B cell (primary cell): ENCODE measurements around the gene MESP2. TPM values are rescaled to one million over a fixed set of nuclear protein-coding genes. Genes with fewer than 3 reads are reported as not detected.

Source experiments
- ATAC-seq: fragments of 200-7000 bp; cut with Tn5 transposase; one replicate; pipeline ENCODE4 v1.10.0; 2021; ENCODE audit warnings: low read depth, mild to moderate bottlenecking, moderate number of reproducible peaks, moderate library complexity
- CTCF ChIA-PET: fragments of 350-600 bp; sonication (Branson Sonifier 250); formaldehyde crosslinking; loops from one replicate; lab custom pipeline; 2021; ENCODE audit warnings: antibody characterized with exemption, inconsistent platforms; lab: Charles Lee
- POLR2A ChIA-PET: fragments of 350-600 bp; sonication (Branson Sonifier 250); formaldehyde crosslinking; loops from one replicate; lab custom pipeline; 2021; ENCODE audit warnings: antibody characterized with exemption; lab: Charles Lee
- DNase-seq: peaks from one replicate; pipeline ENCODE4 v3.0.0; 2013
- H2AFZ ChIP-seq: 2 replicates; pipeline ENCODE4 v1.6.1; 2012; ENCODE audit warnings: mild to moderate bottlenecking, low read depth, low read length; ENCODE audit not compliant: insufficient read depth, poor library complexity, severe bottlenecking
- H3K27ac ChIP-seq, 2 donors: 1 replicate in 1 of 2; 2 replicates in 1 of 2; pipeline ENCODE4 v1.5.1; 2012 to 2013; ENCODE audit warnings: low read length in 2 of 2, mild to moderate bottlenecking in 2 of 2, moderate library complexity in 1 of 2
- H3K27me3 ChIP-seq, 4 experiments: fragments of 200-600 bp in 1 of 4; sonication (generic) in 1 of 4; replicated peaks in 1 of 4; 1 replicate in 2 of 4; 2 replicates in 2 of 4; pipeline versions ENCODE4 v1.6.1 to v1.7.0; 2013 to 2016; ENCODE audit warnings: low read length in 3 of 4, mild to moderate bottlenecking in 2 of 4, mixed read lengths in 1 of 4, moderate library complexity in 1 of 4; ENCODE audit not compliant: insufficient read depth in 4 of 4, control insufficient read depth in 3 of 4; ENCODE audit errors: control extremely low read depth in 1 of 4
- H3K36me3 ChIP-seq, 2 experiments: replicated peaks in 1 of 2; 1 replicate in 1 of 2; 2 replicates in 1 of 2; pipeline versions ENCODE4 v1.6.1 to v1.7.1; 2013; ENCODE audit warnings: low read length in 1 of 2; ENCODE audit not compliant: insufficient read depth in 2 of 2, control insufficient read depth in 1 of 2; ENCODE audit errors: control extremely low read depth in 1 of 2, extremely low read depth in 1 of 2
- H3K4me1 ChIP-seq, 2 donors: fragments of 200-600 bp in 1 of 2; sonication (generic) in 1 of 2; 1 replicate in 1 of 2; 2 replicates in 1 of 2; pipeline versions ENCODE4 v1.5.1 to v1.6.1; 2013 to 2017; ENCODE audit warnings: low read length in 2 of 2; ENCODE audit not compliant: control insufficient read depth in 2 of 2, insufficient read depth in 2 of 2
- H3K4me2 ChIP-seq: replicated peaks from 2 replicates; pipeline ENCODE3; 2012; ENCODE audit warnings: mild to moderate bottlenecking, low read depth, low read length; ENCODE audit not compliant: poor library complexity, severe bottlenecking
- H3K4me3 ChIP-seq, 5 experiments: fragments of 200-600 bp in 1 of 5; sonication (generic) in 1 of 5; 1 replicate in 3 of 5; 2 replicates in 2 of 5; pipeline versions ENCODE4 v1.5.1 to v1.7.0; 2011 to 2016; ENCODE audit warnings: low read length in 4 of 5, mild to moderate bottlenecking in 4 of 5, low read depth in 2 of 5, control low read depth in 1 of 5, moderate library complexity in 1 of 5; ENCODE audit not compliant: insufficient read depth in 1 of 5; ENCODE audit errors: control extremely low read depth in 1 of 5, extremely low read depth in 1 of 5
- H3K79me2 ChIP-seq: fragments of 200-600 bp; sonication (generic); one replicate; pipeline ENCODE4 v1.6.0; 2016; ENCODE audit warnings: low read length; ENCODE audit not compliant: control insufficient read depth, insufficient read depth
- H3K9ac ChIP-seq: fragments of 200-600 bp; sonication (generic); 2 replicates; pipeline ENCODE4 v1.6.1; 2017; ENCODE audit warnings: mild to moderate bottlenecking, low read length, moderate library complexity
- H3K9me3 ChIP-seq, 3 donors: one replicate each; pipeline versions ENCODE4 v1.6.1 to v1.7.1; 2013; ENCODE audit warnings: low read length in 2 of 3; ENCODE audit not compliant: control insufficient read depth in 2 of 3, insufficient read depth in 1 of 3; ENCODE audit errors: control extremely low read depth in 1 of 3
- H4K20me1 ChIP-seq: 2 replicates; pipeline ENCODE4 v1.6.0; 2012; ENCODE audit warnings: mild to moderate bottlenecking, low read length; ENCODE audit not compliant: insufficient read depth, control insufficient read depth, poor library complexity, severe bottlenecking
- H3K27ac Mint-ChIP-seq: one replicate; pipeline ENCODE4 v1.8.0; 2021; ENCODE audit warnings: mixed read lengths
- H3K27me3 Mint-ChIP-seq: one replicate; pipeline ENCODE4 v1.8.0; 2021; ENCODE audit warnings: mixed read lengths
- H3K4me1 Mint-ChIP-seq: one replicate; pipeline ENCODE4 v1.8.0; 2021; ENCODE audit warnings: mixed read lengths
- H3K4me3 Mint-ChIP-seq: one replicate; pipeline ENCODE4 v1.8.0; 2021; ENCODE audit warnings: mixed read lengths
- H3K9me3 Mint-ChIP-seq: one replicate; pipeline ENCODE4 v1.8.0; 2022; ENCODE audit warnings: mixed read lengths; ENCODE audit not compliant: insufficient read depth
- CTCF ChIP-seq: fragments of 200-600 bp; IDR thresholded peaks from one replicate; pipeline ENCODE4 v1.8.0; 2022; ENCODE audit warnings: antibody characterized with exemption, mild to moderate bottlenecking
- EZH2 ChIP-seq: IDR thresholded peaks from 2 replicates; pipeline ENCODE4 v1.6.1; 2012; ENCODE audit warnings: borderline replicate concordance, low read depth, mild to moderate bottlenecking, moderate library complexity, low read length; ENCODE audit not compliant: insufficient read depth, poor library complexity, severe bottlenecking
- WGBS: methylation state at CpG from one replicate; pipeline ENCODE4 v1.1.5; 2013; ENCODE audit warnings: missing lambda C conversion rate; ENCODE audit not compliant: insufficient coverage; 5-methylcytosine and 5-hydroxymethylcytosine counted together
- intact Hi-C: fragments of 100-400 bp; cut with micrococcal nuclease; formaldehyde crosslinking; loops from one replicate; pipeline ENCODE4 v1.10.0; 2022
- polyA plus RNA-seq: library from polyadenylated mRNA; depleted of rRNA; stranded (reverse); fragments of >200 nt; gene quantifications from 2 replicates; pipeline ENCODE4 v1.2.3, GENCODE V29; 2012
- total RNA-seq, 2 donors: library from RNA; stranded (reverse); fragments of 120-200 nt in 1 of 2; gene quantifications; 1 replicate in 1 of 2; 2 replicates in 1 of 2; pipeline versions ENCODE4 v1.2.3 to v1.2.4, GENCODE V29; 2013 to 2022

Gene MESP2
- total and polyA plus RNA-seq, 2 donors (not counting 1 experiment from before 2014, with no cell fraction given): not detected

GRCh38 chr15:89780601-89781000 lies 4.5 kb downstream of the MESP2 start:
- CTCF ChIA-PET: no interaction called here
- no peak overlapping the region for H3K27ac Mint-ChIP-seq
- no peak overlapping the region for H2AFZ ChIP-seq

GRCh38 chr15:89781055-89781454 lies 4.9 kb downstream of the MESP2 start:
- TF ChIP-seq CTCF (no peak), EZH2 (no peak)
- Histone ChIP-seq H3K4me3 (no peak overlapping the region), H3K9ac (no peak overlapping the region), H3K4me1 (peaks cover 20 to 49% of the 10 kb centered on the region in 2 donors), H3K4me2 (peak overlapping the region; percentile 18), H2AFZ (no peak overlapping the region), H3K27ac (no peak overlapping the region), H4K20me1 (no peaks in the 10 kb centered on the region), H3K79me2 (no peaks in the 10 kb centered on the region), H3K27me3 (peaks cover 0 to 26% (median 5%) of the 10 kb centered on the region in 4 experiments), H3K9me3 (no peaks in the 10 kb centered on the region), H3K36me3 (no peaks in the 10 kb centered on the region)
- POLR2A ChIA-PET: no interaction called here
- CTCF ChIA-PET: interaction anchor here (0.9 to 1.0 kb wide), 2 partner anchors 94 to 107 kb away, joined by 3 to 4 read pairs; no protein-coding TSS in a partner anchor
- Mint-ChIP-seq H3K9me3 (no peaks in the 10 kb centered on the region), H3K4me1 (peaks cover 36% of the 10 kb centered on the region), H3K27me3 (peaks cover 2% of the 10 kb centered on the region), H3K4me3 (peak overlapping the region; percentile 59), H3K27ac (peak overlapping the region; percentile 46)
- WGBS: 41% methylated on average over 4 of the region's 6 CpGs
- ATAC-seq (peak; percentile 38), DNase-seq (no peak)
- intact Hi-C loops: no loop called here

More at GRCh38 chr15:89780601-89781000, 4.5 kb downstream of the MESP2 start:
- no peaks in the 10 kb centered on the region for H3K9me3 Mint-ChIP-seq
- Histone ChIP-seq H3K9ac (no peak overlapping the region), H3K4me1 (peaks cover 22 to 52% of the 10 kb centered on the region in 2 donors), H3K9me3 (no peaks in the 10 kb centered on the region), H3K27me3 (peaks cover 0 to 29% (median 7%) of the 10 kb centered on the region in 4 experiments), H3K79me2 (no peaks in the 10 kb centered on the region), H3K4me3 (no peak overlapping the region), H3K27ac (no peak overlapping the region), H3K4me2 (peak overlapping the region; percentile 18), H3K36me3 (no peaks in the 10 kb centered on the region), H4K20me1 (no peaks in the 10 kb centered on the region)
- ATAC-seq (no peak), DNase-seq (no peak)
- POLR2A ChIA-PET: no interaction called here
- H3K4me1 Mint-ChIP-seq: peaks cover 36% of the 10 kb centered on the region
- 75% methylated on average over 6 of the region's 6 CpGs for WGBS
- peak overlapping the region; percentile 59 for H3K4me3 Mint-ChIP-seq
- H3K27me3 Mint-ChIP-seq: peaks cover 2% of the 10 kb centered on the region
- intact Hi-C loops: no loop called here
- TF ChIP-seq EZH2 (no peak), CTCF (no peak)
